Kidney epithelial cell (primary cell): ENCODE data around the gene RPS6KA5. TPM values are rescaled to one million over a fixed set of nuclear protein-coding genes. Genes with fewer than 3 reads are reported as not detected.
A peak's percentile ranks its signal among the peaks of the same experiment; 100 is the strongest.
"Not testable (repeated sequence)": the region's sequence is repeated elsewhere in the genome, so short reads cannot be mapped to it uniquely, and the experiment has no call there.

Source experiments
- DNase-seq: peaks from one replicate; pipeline ENCODE4 v3.0.0-alpha.2; 2010; ENCODE audit warnings: low read depth
- H3K27me3 ChIP-seq: 2 replicates; pipeline ENCODE4 v1.6.0; 2011; ENCODE audit warnings: low read length; ENCODE audit not compliant: control insufficient read depth, insufficient read depth
- H3K36me3 ChIP-seq: 2 replicates; pipeline ENCODE4 v1.5.1; 2011; ENCODE audit warnings: low read length; ENCODE audit not compliant: control insufficient read depth, insufficient read depth
- H3K4me3 ChIP-seq: 2 replicates; pipeline ENCODE4 v1.5.1; 2011; ENCODE audit warnings: low read depth, mild to moderate bottlenecking, control low read depth, low read length
- CTCF ChIP-seq: IDR thresholded peaks from 2 replicates; pipeline ENCODE4 v1.5.1; 2011; ENCODE audit warnings: mild to moderate bottlenecking, moderate library complexity, low read length, control low read depth, inconsistent platforms; ENCODE audit not compliant: insufficient read depth, poor library complexity, severe bottlenecking
- total RNA-seq: library from RNA; depleted of rRNA; stranded (reverse); fragments of >200 nt; gene quantifications from 2 replicates; pipeline ENCODE4 v1.2.3, GENCODE V29; 2015

Gene RPS6KA5
- 2.7 and 3.7 TPM in 2 replicates for total RNA-seq

GRCh38 chr14:91060351-91061055, at the start of gene RPS6KA5:
Gene RPS6KA5, minus strand, starts transcription at chr14:91060641. Its CDS starts 207 bp downstream, at chr14:91060434.
- Histone ChIP-seq H3K4me3 (peak within 1 kb of the TSS; percentile 93), H3K36me3 (no peaks in the 10 kb centered on the region), H3K27me3 (no peaks in the 10 kb centered on the region)
- DNase-seq, result peak; percentile 100
- TF ChIP-seq CTCF, result no peak

- H3K36me3 ChIP-seq, result no peaks in the 10 kb centered on the region
- H3K27me3 ChIP-seq, result no peaks in the 10 kb centered on the region
- H3K4me3 ChIP-seq, result no peak overlapping the region
- DNase-seq, result no peak
- TF ChIP-seq CTCF, result no peak
These were observed 48.6 kb upstream of the RPS6KA5 start for GRCh38 chr14:91108941-91109611.

GRCh38 chr14:91103116-91103515, 42.7 kb upstream of the RPS6KA5 start:
- TF ChIP-seq CTCF, result no peak
- no peaks in the 10 kb centered on the region for H3K36me3 ChIP-seq
- H3K27me3 ChIP-seq, result no peaks in the 10 kb centered on the region
- no peak overlapping the region for H3K4me3 ChIP-seq
- DNase-seq, result no peak

- DNase-seq, result no peak
- no peak for TF ChIP-seq CTCF
- no peaks in the 10 kb centered on the region for H3K27me3 ChIP-seq
- H3K36me3 ChIP-seq, result no peaks in the 10 kb centered on the region
- no peak overlapping the region for H3K4me3 ChIP-seq
These were observed 39.7 kb upstream of the RPS6KA5 start for GRCh38 chr14:91100102-91100501.

GRCh38 chr14:91098591-91098990, 38.1 kb upstream of the RPS6KA5 start:
- Histone ChIP-seq H3K4me3 (no peak overlapping the region), H3K36me3 (no peaks in the 10 kb centered on the region), H3K27me3 (no peaks in the 10 kb centered on the region)
- no peak for DNase-seq
- TF ChIP-seq CTCF, result no peak

- not testable (repeated sequence) for H3K4me3 ChIP-seq, H3K36me3 ChIP-seq, H3K27me3 ChIP-seq, DNase-seq
These were observed 37.2 kb upstream of the RPS6KA5 start for GRCh38 chr14:91097657-91098056.
